Measurements from ENCODE around the gene CCDC110.

CCDC110 gene

DNA sequence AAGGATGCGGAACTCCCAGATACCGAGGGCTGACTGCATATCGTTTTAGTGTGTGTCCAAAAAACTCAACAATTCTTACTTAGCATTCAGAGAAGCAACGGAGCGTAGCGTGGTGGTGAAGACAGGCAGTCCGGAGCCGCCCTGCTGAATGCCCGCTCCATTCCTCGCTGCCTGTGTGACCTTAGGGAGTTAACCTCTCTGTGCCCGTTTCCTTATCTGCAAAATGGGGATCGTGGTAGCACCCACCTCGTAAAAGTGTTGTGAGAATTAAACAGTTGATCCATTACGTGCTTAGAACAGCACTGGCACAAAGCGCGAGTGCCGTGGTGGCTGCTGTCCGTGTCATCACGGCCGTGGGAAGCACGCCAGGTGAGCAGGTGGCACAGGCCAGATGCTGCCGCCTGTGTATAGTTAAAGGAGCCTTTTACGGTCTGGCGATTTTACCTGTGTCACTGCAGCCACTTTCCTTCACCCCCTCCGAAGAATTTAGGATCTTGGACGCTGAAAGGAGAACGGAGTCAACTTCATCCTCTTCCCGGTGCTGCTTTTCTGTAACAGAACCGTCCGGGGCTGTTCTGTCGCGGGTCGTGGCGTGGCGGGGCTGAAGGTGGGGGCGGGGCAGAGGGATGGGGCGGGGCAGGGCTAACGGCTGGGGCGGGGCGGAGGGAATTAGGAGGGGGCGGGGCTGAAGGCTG lies 885 bp downstream of the CCDC110 start:
- no peak for DNase-seq

- DNase-seq, result no peak
Observed at GRCh38 chr4:185469580-185470154, 1.9 kb downstream of the CCDC110 start.

- no peak for DNase-seq
Observed at GRCh38 chr4:185468999-185469398, 2.5 kb downstream of the CCDC110 start.

DNA sequence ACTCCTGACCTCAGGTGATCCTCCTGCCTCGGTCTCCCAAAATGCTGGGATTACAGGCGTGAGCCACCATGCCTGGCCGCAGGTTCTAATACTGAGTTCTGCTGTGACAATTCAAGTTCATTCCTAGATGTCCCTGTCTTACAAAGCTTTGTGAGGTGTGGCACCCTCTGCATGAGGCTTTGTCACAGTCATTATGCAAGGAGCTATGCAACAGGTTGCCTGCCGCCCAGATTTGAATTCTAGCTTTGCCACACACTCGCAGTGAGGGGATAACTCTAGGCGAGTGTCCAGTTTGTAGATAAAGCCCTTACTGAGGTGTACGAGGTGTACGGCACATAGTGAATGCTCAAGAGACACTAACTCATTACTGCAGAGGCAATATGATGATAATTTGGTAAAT lies 3.5 kb downstream of the CCDC110 start:
- no peak for DNase-seq

DNA sequence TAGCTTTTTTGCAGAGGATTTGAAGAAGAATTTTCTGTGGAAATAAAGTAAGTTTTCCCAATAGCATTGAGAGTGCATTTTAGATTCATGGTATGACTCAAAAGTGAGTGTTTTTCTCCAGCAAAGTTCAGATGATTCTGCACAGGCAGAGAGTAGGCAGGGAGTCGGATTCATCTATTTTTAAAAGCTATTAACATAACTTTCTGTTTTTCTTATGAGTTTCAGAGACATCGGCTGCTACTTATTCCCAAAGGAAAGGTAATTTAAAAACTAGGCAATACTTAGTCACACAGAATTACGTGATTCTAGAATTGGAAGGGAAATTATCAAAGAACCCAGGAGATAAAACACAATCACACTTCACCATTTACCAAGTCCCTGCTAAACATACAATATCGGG lies 4.4 kb downstream of the CCDC110 start:
- DNase-seq, result no peak

DNA sequence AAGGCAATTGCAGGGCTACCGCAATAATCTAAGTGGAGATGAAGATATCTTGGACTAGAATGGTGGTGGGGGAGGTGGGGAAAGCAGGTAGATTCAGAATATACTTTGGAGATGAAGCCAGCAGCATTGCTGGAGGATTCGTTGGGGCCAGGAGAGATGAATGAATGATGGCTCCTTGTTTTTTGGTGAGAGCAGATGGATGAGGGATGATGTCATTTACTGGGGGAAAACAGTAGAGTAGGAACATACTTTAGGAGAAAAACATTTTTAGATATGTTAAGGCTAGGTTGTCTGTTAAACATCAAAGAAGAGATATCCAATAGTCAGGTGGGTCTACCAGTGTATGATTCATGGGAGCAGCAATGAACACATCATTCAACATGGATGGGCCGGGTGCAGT lies 5.8 kb downstream of the CCDC110 start:
- no peak for DNase-seq

- no peak for DNase-seq
Observed at GRCh38 chr4:185464887-185465286, 6.6 kb downstream of the CCDC110 start.

GRCh38 chr4:185464183-185464582 lies 7.3 kb downstream of the CCDC110 start:
- no peak for DNase-seq

DNA sequence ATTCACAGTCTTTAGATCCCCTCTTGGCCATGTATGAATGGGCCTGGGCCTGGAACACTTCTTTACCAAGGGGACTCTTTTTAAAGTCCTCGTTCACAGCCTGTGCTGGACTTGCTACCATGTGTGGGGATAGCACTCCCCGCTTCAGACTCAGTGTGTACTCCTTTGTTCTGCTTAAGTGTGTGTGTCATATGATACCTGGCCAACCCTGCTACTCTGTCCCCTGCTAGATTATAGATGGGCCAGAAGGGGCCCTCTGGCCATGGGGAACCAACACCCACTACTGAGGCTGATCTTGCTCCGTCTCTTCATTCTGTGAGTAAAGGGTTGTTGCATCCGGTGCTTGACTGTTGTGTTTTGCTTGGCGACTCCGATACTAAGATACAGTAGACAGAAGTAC lies 8.0 kb downstream of the CCDC110 start:
- no peak for DNase-seq

DNA sequence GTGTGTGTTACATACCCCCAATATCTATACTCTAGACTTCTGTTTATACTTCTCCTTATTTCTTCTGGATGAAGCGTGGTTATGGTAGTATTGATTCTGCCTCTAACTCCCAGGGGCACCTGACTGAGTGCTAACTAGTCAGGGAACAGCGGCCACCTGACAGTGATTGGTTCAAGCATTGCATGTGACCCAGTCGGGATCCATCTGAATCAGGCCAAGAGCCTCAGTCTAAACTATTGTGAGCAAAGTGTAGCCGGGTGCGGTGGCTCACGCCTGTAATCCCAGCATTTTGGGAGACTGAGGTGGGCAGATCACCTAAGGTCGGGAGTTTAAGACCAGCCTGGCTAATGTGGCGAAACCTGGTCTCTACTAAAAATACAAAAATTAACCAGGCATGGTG lies 10.0 kb downstream of the CCDC110 start:
- no peak for DNase-seq

GRCh38 chr4:185457136-185457535 lies 14.4 kb downstream of the CCDC110 start:
- DNase-seq, result no peak

GRCh38 chr4:185456131-185456530 lies 15.4 kb downstream of the CCDC110 start:
- no peak for DNase-seq

GRCh38 chr4:185445209-185445608 lies 26.3 kb downstream of the CCDC110 start:
- no peak for DNase-seq

DNA sequence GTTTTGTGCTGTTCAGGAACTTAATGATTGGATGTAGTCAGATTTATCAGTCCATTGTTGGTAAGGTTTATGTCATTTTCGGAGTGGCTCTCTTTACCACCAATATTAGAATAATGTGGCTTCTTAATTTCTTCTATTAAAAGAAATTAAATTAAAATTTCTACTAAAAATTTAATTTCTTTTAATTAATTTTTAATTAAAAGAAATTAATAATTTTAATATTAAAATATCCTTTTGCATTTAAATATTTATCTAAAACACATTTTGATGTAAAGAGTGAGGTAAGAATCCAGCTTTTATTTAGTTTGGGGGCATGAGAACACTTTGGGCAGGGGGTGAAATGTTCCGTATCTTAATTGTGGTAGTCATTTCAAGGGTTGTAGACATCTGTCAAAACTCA lies 30.1 kb downstream of the CCDC110 start:
- no peak for DNase-seq

GRCh38 chr4:185437809-185438208 lies 33.7 kb downstream of the CCDC110 start:
- DNase-seq, result no peak

DNA sequence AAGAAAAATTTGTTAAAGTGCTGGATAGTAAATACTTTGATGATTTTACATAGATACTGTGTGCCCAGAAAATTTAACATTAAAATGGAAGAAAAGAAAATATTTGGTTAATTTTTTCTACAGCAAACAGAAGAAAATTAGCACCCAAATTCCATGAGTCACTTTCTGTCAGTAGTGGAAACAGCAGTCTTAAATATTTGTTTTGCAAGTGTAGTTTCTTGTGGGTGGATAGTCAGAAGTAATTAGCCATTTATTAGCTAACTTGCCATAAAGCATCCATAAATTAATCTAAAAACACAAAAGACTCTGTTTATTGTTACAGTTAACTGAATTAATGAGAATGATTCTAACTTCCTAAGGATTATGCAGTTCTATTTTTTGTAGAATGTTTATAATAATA lies 36.1 kb downstream of the CCDC110 start:
- DNase-seq, result no peak

GRCh38 chr4:185429660-185430059 lies 41.9 kb downstream of the CCDC110 start:
- no peak for DNase-seq

- DNase-seq, result no peak
Observed at GRCh38 chr4:185426960-185427688, 44.4 kb downstream of the CCDC110 start.

DNA sequence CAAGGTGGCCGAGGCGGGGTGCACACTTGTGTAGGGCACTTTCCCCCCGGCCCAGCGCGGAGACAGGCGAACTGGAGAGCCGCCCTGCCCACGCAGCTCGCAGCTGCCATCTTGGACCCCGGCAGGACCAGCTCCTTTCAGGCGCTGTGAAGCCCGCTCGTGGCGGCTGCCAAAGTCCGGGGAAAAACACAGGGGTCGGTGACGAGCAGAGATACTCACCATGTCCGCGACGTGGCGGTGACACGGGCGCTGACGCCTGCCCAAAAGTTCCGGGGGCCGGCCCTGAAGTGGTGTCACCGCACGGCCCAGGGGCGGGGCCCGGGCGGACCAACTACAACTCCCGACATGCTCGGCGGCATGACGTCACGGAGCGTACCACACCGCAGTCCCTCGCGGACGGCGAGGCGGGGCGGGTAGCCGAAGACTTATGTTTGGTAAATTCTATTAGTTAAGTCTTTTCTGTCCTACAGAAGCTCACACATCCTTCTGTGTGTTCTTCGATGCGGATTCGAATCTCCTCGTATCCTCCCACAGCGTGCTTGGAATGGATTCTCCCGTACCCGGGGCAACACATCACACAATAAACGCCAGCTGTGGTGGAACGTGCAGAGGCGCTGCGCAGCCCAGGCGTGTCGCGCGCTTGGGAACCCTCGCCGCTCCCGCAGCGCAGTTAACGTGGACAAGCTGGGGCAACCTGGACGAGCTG lies 45.7 kb downstream of the CCDC110 start, which contains the start of gene UFSP2:
Gene UFSP2, minus strand, starts transcription at position 318 of the 706 bp plus-strand sequence. Its CDS starts 96 bp downstream, at position 222.
- DNase-seq, result peak; percentile 94

DNA sequence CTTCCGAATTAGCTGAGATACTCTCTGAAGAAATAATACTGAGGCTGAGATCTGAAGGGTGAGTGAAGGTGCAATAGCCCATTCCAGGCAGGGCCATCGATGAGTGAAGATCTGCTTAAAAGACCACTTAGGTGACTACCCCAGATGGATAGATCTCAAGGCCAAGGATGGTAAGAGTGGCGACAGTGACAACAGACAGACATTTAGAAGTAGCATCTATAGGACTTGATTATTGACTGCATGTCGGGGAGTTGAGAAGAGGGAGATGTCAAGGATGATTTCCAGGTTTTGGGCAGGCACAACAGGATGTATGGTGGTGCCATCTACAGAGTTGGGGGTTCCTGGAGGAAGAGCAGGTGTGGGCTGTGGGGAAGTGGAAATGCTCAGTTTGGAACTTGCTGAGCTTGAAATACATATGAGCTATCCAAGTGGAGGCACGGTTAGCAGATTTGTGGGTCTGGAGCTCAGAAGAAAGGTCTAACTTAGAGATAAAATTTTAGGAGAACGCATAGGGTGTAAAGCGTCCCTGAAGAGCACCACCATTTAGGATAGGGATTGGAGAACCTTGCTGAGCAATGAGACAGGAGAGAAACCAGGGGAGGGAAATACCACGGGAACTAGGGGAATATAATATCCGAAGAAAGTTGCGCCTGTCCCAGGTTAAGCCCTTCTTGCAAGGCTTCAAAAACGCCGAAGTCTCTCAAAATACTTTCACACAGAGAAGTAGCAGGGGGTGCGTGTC lies 46.5 kb downstream of the CCDC110 start:
- DNase-seq, result no peak

DNA sequence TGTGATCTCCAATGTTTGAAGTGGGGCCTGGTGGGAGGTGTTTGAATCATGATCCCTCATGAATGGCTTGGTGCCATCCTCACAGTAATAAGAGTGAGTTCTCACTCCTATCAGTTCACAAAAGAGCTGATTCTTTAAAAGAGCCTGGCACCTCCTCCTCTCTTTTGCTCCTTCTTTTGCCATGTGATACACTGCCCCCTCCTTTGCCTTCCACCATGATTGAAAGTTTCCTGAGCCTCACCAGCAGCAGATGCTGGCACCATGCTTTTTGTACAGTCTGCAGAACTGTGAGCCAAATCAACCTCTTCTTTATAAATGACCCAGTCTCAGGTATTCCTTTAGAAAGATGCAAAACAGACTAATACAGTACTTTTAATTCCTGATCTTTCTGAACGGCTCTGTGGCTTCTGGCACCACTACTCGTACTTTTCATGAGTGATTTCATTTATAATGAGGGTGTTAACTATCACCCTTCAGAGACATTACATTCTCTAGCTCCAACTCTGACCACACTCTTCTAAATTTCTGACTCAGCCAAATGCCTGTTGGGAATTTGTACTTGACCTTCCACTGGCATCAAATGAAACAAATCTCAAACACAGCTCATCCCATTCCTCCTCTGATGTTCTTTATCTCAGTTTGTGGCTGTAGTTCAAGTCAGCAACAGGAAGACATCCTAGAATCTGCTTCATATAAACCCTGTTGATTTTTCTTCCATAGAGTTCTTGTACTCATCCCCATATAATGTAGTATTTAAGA lies 50.0 kb downstream of the CCDC110 start:
- DNase-seq, result no peak

DNA sequence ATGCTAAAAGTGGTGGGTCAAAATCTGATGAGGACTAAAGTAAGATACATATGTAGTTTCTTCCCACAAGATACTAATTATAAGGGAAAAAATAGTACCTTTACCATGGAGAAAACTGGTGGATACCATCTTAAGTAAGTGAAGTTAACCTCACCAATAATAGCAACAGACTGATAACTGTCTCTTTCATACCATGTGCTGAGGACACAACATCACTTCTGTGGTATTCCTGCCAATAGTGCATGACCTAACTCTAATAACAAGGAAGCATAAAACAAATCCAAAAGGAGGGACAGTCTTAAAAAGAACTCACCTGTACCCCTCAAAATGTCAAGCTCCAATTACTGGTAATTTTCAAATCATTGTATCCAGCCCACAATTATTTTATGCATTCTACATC lies 54.6 kb downstream of the CCDC110 start:
- no peak for DNase-seq

Measured in CD4-positive, alpha-beta T cell treated with Interleukin-10 for 1 hour (primary cell).